Measurements from ENCODE around the gene PRDM11.

GRCh38 chr11:45141631-45142030 lies 4.8 kb upstream of the PRDM11 start:
- no peak for TF ChIP-seq CTCF (conservative IDR thresholded peaks at IDR 0.05 in 1 of 2, IDR thresholded peaks at IDR 0.05 in 1 of 2; ENCODE audit: extremely low read depth in 1 of 2, insufficient read depth in 1 of 2, low read depth in 1 of 2, low read length in 2 of 2)
- no peak for TF ChIP-seq EZH2 (IDR thresholded peaks at IDR 0.05; ENCODE audit: borderline replicate concordance, low read length)
